Rectal smooth muscle tissue (tissue), 1 donor: ENCODE measurements around the gene HYOU1.
A peak's percentile ranks its signal among the peaks of the same experiment; 100 is the strongest.

ENCODE experiments used
- H3K27ac ChIP-seq: one replicate; pipeline ENCODE4 v1.7.0; 2013; ENCODE audit warnings: low read depth, low read length, inconsistent platforms
- H3K27me3 ChIP-seq: one replicate; pipeline ENCODE4 v1.7.0; 2013; ENCODE audit warnings: low read length; ENCODE audit not compliant: control insufficient read depth, insufficient read depth
- H3K36me3 ChIP-seq: one replicate; pipeline ENCODE4 v1.7.0; 2013; ENCODE audit warnings: low read length; ENCODE audit not compliant: control insufficient read depth, insufficient read depth
- H3K4me1 ChIP-seq: one replicate; pipeline ENCODE4 v1.7.0; 2013; ENCODE audit warnings: low read length; ENCODE audit not compliant: control insufficient read depth, insufficient read depth
- H3K4me3 ChIP-seq: one replicate; pipeline ENCODE4 v1.7.0; 2013; ENCODE audit warnings: low read length
- H3K9ac ChIP-seq: one replicate; pipeline ENCODE4 v1.7.0; 2013; ENCODE audit warnings: low read length

The HYOU1 gene

DNA sequence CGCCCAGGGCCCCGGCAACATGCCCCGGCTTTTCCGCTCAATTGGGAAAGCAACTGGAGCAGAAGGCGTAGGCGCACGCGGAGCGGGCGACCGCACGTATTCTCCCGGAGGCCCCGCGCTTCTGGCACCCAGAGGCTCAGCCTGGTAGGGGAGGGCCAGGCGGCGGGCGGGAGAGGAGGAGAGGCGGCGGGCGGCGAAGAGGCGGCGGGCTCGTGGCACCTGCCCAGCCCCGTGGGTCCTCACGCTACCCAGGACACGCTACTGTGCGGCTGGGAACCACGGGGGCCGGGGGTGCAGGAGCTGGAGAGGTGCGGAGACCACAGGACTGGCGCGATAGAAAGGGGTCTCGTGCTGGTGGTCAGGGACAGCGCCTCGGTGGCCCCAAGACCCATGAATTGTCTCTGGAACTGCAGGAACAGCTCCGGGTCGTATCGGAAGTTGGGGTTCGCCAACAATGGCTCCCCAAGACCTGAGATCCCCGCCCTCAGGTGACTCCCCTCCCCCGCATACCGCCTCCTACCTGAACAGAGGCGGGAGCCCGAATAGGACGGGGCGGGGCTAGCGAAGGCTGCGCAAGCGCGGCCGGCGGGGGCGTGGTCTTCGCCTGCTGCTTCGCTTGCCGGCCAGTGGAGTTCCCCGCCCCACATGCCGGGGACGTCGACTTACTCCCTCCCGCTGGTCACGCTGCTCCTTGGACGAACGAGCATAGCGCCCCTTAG, 26.5 kb downstream of the HYOU1 start, which contains the start of gene SLC37A4:
SLC37A4 (minus strand) TSS at position 549 of the 719 bp plus-strand sequence.
- Histone ChIP-seq H3K9ac (peak within 1 kb of the TSS; percentile 59), H3K4me1 (peaks cover 4% of the 10 kb centered on the region), H3K4me3 (peak within 1 kb of the TSS; percentile 96), H3K27me3 (no peaks in the 10 kb centered on the region), H3K36me3 (peaks cover 4% of the 10 kb centered on the region), H3K27ac (peak within 1 kb of the TSS; percentile 77)

DNA sequence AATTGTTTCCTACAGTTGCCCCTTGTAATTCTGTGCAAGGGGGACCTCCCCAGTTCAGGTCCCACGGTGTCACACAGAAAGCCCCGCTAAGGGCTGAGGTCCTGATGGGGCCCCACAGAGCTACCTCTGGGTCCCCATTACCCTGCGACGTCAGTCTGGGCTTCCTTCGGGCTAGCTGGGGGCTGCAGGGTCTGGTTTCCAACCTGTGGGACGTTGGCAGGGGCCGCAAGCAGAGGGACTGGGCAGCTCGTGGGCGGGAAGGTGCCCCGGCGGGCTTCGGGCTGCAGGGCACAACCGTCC, 27.0 kb downstream of the HYOU1 start:
- Histone ChIP-seq H3K36me3 (peaks cover 7% of the 10 kb centered on the region), H3K4me1 (peaks cover 4% of the 10 kb centered on the region), H3K27me3 (no peaks in the 10 kb centered on the region), H3K4me3 (peak overlapping the region; percentile 96), H3K27ac (peak overlapping the region; percentile 22), H3K9ac (peak overlapping the region; percentile 59)

DNA sequence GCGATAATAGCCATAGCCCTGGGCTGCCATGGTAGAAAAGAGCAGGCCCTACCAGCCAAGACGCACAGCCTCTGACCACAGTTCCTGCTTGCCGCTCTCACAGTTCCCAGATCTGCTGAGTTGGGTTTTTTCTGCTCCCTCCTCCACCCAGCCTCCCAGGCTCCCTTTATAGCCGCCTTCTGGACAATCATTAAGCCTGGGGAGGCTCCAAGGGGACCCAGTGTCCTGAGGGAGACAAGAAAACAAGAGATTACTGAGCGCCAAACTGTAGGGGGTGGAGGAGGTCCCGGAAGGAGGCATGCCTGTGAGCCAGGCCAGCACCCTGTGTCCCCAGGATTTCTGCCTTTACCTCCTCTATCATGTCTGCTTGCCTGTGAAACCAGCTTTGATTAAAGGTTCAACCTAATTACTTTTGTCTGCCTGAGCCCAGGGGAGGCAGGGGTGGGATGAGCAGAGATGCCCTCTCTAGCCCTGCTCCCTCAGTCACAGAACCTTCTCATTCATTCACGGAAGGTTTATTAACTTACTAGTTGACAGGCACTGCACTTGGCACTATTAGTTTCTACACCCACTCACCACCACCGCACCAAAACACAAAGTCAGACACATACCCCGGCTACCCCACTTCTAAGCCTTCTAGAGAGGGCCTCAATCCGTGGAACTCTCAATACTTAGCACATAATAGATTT, 27.5 kb downstream of the HYOU1 start:
- H3K4me3 ChIP-seq, result peak overlapping the region; percentile 96
- H3K27me3 ChIP-seq, result no peaks in the 10 kb centered on the region
- peak overlapping the region; percentile 32 for H3K9ac ChIP-seq
- peaks cover 12% of the 10 kb centered on the region for H3K36me3 ChIP-seq
- H3K4me1 ChIP-seq, result peaks cover 4% of the 10 kb centered on the region
- peak overlapping the region; percentile 22 for H3K27ac ChIP-seq

DNA sequence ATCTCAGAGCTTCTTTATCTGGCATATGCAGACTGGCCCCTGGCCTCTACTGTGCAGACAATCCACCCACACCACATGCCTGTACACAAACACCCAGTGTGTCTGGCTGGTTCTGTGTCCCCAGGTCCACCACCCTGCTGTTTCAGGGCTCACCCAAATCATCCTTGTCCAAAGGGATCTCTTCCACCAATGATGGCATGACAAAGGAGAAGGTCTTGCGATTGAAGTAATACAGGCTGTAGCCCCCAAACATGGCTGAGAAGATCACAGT, 28.0 kb downstream of the HYOU1 start:
- Histone ChIP-seq H3K4me3 (peak overlapping the region; percentile 96), H3K9ac (no peak overlapping the region), H3K36me3 (peaks cover 14% of the 10 kb centered on the region), H3K4me1 (peaks cover 4% of the 10 kb centered on the region), H3K27me3 (no peaks in the 10 kb centered on the region), H3K27ac (no peak overlapping the region)

DNA sequence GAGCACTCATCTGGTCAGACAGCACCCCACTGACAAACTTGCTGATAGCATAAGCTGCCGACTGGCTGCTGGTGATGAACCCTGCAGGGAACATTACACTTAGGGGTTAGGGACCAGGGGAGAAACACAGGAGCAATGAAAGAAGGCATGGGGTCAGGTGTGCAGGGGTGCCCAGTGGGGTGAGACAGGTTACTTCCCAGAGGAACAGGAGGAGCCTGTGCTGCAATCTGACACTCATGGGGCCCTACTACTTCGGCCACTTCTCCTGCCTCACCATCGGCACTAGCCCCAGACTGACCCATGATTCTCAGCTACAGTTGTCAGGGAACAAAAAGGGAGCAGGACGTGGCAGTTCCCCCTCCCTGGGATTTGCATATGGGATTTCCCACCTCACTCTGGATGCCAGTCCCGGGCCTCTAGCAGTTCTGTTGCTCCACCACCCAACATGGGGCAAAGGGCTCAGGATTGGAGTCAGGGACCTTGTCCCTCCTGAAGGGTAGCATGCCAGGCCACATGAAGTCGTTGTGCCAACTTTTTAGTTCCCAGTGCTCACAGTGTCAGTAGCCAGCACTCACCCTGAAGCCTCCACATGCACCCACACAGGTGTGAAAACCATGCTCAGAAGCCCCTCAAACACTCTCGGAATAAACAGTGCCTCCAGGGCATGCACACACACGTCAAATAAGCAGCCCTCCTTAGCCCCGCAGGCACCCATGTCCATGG, 28.5 kb downstream of the HYOU1 start:
- Histone ChIP-seq H3K4me1 (peaks cover 4% of the 10 kb centered on the region), H3K27me3 (no peaks in the 10 kb centered on the region), H3K4me3 (peak overlapping the region; percentile 96)

DNA sequence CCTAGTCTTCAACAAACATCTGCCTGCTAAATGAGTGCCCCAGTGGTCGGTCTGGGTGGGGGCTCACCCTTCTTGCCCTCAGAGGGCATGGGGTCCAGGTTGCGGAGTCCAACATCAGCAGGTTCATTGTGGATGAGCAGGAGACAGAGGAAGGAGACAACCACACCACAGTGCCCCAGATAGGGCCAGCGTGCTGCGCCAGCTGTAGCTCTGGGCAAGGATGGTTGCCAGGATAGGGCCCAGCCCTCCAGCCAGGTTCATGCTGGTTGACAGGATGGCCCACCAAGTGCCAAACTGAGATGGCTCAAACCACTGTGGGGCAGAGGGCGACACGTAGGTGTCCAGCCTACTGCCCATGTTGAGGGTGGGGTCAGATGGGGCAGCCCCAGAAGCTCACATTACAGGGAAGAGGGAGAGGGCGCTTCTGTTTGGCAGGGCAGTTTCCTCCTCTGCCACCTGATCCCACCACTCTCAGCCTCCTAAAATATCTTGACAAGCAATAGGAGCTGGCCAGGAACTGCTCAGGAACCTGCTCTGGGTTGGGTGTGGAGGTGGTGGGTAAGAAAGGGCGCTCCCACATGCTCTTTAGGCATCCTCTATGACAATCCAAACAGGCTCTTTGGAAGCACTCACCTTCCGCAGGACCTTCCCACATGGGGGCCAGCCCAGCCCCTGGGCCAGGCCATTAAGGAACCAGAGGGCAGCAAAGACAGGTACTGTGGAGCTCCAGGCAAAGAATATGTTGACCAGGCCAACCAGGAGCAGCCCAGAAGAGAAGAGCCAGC, 29.3 kb downstream of the HYOU1 start:
- Histone ChIP-seq H3K4me3 (peak overlapping the region; percentile 20), H3K4me1 (peaks cover 4% of the 10 kb centered on the region), H3K27me3 (no peaks in the 10 kb centered on the region), H3K9ac (no peak overlapping the region), H3K36me3 (peaks cover 21% of the 10 kb centered on the region), H3K27ac (no peak overlapping the region)

More for the DNA sequence above, 28.5 kb downstream of the HYOU1 start:
- no peak overlapping the region for H3K27ac ChIP-seq
- H3K36me3 ChIP-seq, result peaks cover 17% of the 10 kb centered on the region
- no peak overlapping the region for H3K9ac ChIP-seq

DNA sequence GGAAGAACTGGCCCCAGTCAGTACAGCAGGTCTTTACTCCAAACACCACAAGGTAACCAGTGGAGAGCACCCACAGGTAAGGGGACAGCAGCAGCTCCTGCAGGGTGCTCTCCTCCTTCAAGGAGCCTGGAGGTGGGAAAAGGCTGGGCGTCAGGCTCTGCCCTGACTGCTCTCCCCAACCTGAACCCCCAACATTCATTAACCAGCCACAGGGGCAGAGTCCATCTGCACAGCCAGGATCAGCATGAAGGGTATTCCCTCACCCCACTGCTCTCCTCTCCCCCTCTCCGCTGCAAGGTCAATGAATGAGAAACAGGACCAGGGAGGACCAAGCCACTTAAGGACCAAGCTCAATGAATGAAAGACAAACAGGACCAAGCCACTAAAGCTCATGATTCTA, 30.0 kb downstream of the HYOU1 start:
- H3K27me3 ChIP-seq, result no peaks in the 10 kb centered on the region
- H3K27ac ChIP-seq, result no peak overlapping the region
- H3K4me1 ChIP-seq, result peaks cover 4% of the 10 kb centered on the region
- H3K4me3 ChIP-seq, result no peak overlapping the region
- peaks cover 21% of the 10 kb centered on the region for H3K36me3 ChIP-seq
- H3K9ac ChIP-seq, result no peak overlapping the region

DNA sequence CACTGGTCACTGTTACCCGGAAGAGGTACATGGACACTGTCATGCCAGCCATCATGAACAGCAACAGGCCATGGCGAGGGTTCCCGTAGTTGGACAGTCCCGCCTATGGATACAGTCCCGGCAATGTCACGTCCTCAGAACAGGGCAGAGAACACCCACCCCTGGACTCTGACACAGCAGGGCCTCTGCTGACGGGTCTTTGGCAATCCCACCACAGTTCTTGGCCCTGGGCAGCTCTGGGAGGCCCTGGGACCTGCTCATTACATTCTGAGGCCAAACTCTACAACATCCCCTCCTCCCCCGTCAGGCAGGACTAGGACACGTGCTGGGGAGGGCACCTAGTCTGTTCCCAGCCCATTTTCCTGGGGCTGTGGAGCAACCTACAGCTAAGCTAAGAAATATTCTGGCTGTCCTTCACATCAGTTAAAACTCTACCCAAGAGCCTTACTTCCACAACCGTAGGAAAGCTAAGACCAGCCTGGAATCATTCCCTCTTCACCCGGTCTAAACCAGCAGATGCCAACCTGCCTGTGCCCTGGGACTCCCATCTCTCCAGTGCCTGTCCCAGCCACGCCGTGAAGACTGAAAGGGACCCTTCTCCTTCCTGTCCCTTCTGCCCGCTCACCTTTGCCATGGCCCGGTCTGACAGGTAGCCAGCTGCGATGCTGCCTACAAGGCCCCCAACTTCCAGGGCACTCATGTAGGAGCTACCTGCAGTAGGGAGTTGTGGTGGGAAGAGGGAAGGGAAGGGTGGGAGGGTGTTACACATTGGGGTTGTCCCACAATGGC, 30.8 kb downstream of the HYOU1 start:
- no peak overlapping the region for H3K27ac ChIP-seq
- peaks cover 21% of the 10 kb centered on the region for H3K36me3 ChIP-seq
- H3K4me3 ChIP-seq, result no peak overlapping the region
- H3K4me1 ChIP-seq, result peaks cover 4% of the 10 kb centered on the region
- no peaks in the 10 kb centered on the region for H3K27me3 ChIP-seq
- no peak overlapping the region for H3K9ac ChIP-seq

DNA sequence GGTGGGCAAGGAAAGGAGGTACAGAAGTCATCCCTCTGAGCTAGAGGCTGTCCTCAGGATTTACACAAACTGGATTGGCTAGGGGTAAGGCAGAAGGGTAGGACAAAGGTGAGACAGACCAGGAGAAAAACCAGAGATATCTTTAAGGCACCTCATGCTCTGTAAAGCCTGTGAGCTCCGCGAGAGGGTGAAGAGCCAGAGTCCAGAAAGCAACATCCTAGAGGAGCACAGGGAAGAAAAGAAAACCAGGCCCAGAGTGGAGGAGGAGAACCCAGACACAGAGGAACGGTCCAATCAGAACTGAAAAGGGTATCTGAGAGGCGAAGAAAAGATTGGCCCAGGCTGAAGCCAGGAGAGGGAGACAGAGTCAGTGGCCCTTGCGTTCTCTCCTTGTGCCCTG, 31.5 kb downstream of the HYOU1 start:
- no peak overlapping the region for H3K9ac ChIP-seq
- peaks cover 4% of the 10 kb centered on the region for H3K4me1 ChIP-seq
- H3K27me3 ChIP-seq, result no peaks in the 10 kb centered on the region
- no peak overlapping the region for H3K27ac ChIP-seq
- no peak overlapping the region for H3K4me3 ChIP-seq
- H3K36me3 ChIP-seq, result peaks cover 21% of the 10 kb centered on the region

DNA sequence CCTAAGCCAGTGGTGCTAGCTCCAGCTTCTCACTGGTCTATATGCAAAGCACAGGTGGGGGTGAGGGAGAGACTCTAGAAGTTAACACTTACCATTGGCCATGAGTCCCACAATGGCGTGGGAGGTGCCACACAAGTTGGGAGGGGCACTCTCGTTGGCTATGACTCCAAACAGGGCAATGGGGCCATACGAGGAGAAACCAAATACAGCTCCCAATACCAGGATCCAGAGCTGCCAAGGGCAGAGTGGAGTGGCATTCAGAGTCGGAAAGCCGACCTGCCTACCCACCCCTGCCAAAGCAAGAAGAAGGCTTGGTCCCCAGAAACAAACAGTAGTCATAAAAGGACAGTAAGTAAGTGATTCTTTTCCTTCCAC, 31.9 kb downstream of the HYOU1 start:
- H3K36me3 ChIP-seq, result peaks cover 21% of the 10 kb centered on the region
- H3K27me3 ChIP-seq, result no peaks in the 10 kb centered on the region
- H3K4me3 ChIP-seq, result no peak overlapping the region
- H3K27ac ChIP-seq, result no peak overlapping the region
- H3K9ac ChIP-seq, result no peak overlapping the region
- peaks cover 4% of the 10 kb centered on the region for H3K4me1 ChIP-seq

DNA sequence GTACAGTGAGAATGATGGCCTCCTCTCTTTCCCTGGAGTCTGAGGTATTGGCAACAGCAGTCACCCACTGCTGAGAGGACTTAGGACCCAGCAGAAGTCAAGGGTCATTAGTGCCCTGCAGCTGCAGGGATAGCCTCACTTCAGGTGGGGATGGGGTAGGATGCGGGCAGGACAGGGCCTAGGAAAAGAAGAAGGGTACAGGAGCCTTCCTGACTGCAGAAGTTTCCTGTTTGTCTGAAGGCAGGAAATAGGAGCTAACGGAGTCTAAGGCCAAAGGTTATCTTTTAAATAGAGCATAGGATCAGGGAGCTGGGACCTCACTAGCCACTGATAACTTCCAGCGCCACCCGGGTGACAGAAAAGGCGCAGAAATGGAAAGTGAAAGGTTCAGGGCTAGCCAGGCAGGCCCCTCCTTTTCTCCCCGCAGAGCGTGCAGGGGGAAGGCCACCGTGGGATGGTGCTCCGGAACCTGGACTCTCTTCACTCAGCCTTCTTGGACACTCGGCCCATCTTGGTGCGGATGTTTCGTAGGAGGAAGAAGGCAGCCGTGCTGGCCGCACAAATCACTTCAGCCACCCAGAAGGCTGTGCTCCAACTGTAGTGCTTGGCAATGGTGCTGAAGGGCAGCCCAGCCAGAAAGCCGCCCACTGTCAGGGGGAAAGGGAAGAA, 32.4 kb downstream of the HYOU1 start:
- Histone ChIP-seq H3K9ac (no peak overlapping the region), H3K36me3 (peaks cover 21% of the 10 kb centered on the region), H3K27me3 (no peaks in the 10 kb centered on the region), H3K4me1 (no peaks in the 10 kb centered on the region), H3K27ac (no peak overlapping the region), H3K4me3 (no peak overlapping the region)
